ENCODE data around the gene RASAL1.

- TF ChIP-seq CTCF (IDR thresholded peaks at IDR 0.05 in 8 of 11, conservative IDR thresholded peaks at IDR 0.05 in 3 of 11), result no peak
- TF ChIP-seq POLR2AphosphoS5 (IDR thresholded peaks at IDR 0.05), result peak in 2 of 3 donors; percentile 31 to 51
Measured at GRCh38 chr12:113065126-113066007, 70.2 kb downstream of the RASAL1 start.
